Adrenal gland (tissue), 5 donors: ENCODE results near the gene LHX4.

ENCODE experiments used
- POLR2A ChIP-seq, 2 donors: fragments of 450-650 bp; IDR thresholded peaks; one replicate each; pipeline ENCODE4 v1.6.1; 2017; ENCODE audit warnings: antibody characterized with exemption in 2 of 2, mild to moderate bottlenecking in 2 of 2, moderate library complexity in 1 of 2
- TF ChIP-seq, protein P1 (sequence below), 6 experiments: fragments of 450-650 bp in 4 of 6; fragments of 200-600 bp in 2 of 6; sonication (generic) in 1 of 6; IDR thresholded peaks; 1 replicate in 5 of 6; 2 replicates in 1 of 6; pipeline versions ENCODE4 v1.5.1 to v1.8.0; 2016 to 2021; ENCODE audit warnings: antibody characterized with exemption in 6 of 6, mild to moderate bottlenecking in 2 of 6, moderate library complexity in 1 of 6
- donor health status: DM: no; HTN: no; CAD: no.

DNA sequence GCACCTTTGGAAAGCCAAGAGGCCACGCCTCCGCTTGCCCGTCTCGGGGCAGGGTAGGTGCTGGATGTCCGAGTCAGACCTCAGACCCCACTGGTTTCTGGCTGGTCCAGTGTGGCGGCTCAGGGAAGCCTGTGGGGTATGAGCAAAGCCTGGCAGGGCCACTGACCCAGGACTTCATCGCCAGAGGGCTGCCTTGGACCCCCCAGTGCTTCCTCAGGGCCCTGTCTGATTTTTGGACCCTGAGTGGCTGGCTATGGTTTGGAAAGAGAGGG, 20.4 kb downstream of the LHX4 start:
- TF ChIP-seq, protein P1, sequence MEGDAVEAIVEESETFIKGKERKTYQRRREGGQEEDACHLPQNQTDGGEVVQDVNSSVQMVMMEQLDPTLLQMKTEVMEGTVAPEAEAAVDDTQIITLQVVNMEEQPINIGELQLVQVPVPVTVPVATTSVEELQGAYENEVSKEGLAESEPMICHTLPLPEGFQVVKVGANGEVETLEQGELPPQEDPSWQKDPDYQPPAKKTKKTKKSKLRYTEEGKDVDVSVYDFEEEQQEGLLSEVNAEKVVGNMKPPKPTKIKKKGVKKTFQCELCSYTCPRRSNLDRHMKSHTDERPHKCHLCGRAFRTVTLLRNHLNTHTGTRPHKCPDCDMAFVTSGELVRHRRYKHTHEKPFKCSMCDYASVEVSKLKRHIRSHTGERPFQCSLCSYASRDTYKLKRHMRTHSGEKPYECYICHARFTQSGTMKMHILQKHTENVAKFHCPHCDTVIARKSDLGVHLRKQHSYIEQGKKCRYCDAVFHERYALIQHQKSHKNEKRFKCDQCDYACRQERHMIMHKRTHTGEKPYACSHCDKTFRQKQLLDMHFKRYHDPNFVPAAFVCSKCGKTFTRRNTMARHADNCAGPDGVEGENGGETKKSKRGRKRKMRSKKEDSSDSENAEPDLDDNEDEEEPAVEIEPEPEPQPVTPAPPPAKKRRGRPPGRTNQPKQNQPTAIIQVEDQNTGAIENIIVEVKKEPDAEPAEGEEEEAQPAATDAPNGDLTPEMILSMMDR (IDR thresholded peaks at IDR 0.05) = no peak
- TF ChIP-seq POLR2A (IDR thresholded peaks at IDR 0.05) = no peak
